GDM1 (cell line): ENCODE measurements around the gene FAM174B.

Experiments used
- DNase-seq: peaks from one replicate; lab custom pipeline; 2025; lab: John Stamatoyannopoulos, UW

The FAM174B gene

GRCh38 chr15:92638709-92639365 is 16.7 kb downstream of the FAM174B start:
- no peak for DNase-seq

DNA sequence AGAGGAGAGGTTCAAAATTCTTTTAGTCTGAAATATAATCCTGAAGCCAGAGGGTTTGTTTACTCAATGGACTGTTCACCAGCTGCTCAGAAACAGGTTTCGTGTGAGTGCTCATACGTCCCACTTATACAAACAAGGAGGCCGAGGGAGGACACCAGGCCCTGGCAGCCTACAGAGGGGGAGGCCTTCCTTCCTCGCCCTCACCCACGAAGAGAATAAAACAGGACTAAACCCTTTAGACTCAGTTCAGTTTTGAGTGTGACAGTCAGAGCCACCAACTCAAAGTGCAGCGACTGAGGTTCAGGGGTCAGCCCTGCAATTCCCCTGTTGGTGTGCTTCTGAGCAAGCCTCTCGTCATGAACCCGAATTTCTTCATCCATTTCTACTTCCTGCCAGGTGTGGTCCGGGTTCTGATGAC is 17.3 kb downstream of the FAM174B start:
- no peak for DNase-seq

DNA sequence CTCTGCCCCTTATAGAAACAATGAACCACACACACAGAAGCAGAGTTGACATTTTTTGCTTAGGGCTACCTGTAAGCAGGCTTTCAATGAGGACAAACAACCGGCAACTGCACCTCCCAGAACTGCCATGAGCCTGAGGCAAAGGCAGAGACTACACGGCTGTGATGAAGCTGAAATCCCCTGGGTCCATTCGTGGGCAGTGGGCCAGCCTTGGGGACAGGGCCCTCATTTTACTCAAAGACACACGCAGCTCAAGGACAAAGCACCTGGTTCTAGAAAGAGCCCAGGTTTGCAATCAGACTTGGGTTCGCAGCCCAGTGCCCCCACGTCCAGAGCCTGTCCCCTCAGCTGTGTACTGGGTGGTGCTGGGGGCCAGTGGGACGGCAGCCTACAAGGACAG is 17.9 kb downstream of the FAM174B start:
- DNase-seq: no peak

DNA sequence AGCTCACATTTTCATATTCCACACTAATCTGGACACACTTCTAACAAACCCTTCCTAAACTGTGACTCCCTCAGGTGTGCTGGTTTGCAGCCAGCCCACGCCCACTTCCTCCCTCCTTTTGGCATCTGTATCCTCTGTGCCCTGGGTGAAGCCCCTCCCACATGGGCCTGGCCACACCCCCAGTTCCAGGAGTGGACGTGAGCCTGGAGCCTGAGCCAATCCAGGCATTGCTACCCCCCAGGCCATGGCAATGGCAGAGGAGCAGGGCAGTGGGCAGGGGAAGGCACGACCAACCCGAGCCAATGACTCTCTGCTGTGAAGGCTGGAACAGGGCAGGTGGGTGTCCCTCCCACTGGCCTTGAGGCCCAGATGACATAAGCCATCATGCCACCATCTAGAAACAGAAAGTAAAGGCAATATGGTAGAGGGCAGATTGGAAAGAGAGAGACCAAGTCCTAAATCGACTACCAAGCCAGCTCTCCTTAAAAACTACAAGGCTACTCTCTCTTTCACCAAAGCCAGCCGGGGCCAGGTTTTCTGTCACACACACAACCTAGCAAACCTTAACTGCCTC is 18.6 kb downstream of the FAM174B start:
- no peak for DNase-seq

DNA sequence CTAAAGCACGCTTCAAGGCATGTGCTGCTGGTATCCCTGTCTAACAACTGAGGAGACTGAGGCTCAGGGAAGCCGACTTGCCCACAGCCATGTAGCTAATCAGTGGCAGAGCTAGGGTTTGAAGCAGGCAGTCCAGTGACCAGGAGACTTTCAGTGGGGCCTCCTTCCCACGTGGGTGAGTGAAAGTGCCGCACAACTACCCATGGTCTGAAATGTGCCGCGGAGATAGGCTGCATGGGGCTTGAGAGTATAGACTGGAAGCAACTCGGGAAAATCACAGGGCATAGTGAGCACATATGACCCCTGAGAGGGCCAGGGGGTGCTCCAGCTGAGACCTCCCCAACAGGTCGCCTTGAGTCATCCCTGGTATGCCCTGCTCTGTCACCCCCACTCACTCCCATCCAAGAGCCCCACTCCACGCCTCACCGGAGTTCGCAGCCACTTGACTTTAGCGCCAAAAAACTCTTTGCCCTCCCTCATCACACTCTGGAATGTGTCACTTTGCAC is 19.1 kb downstream of the FAM174B start:
- no peak for DNase-seq

DNA sequence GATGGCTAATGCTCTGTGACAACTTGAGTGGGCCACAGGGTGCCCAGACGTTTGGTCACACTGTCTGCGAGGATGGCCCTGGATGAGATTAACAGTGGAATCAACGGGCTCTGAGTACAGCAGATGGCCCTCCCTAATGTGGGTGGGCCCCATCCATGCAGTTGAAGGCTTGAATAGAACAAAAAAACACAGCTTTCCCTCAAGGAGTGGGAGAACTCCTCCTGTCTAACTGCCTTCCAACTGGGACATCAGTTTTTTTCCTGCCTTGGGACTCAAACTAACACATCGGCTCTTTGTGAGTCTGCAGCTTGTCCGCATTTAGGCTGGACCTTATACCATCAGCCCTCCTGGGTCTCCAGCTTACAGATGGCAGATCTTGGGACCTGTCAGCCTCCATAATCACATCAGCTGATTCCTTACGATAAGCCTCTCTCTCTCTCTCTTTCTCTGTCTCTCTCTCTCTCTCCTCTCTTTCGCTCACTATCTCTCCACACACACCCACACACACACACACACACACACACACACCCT is 20.8 kb downstream of the FAM174B start:
- DNase-seq: no peak

DNA sequence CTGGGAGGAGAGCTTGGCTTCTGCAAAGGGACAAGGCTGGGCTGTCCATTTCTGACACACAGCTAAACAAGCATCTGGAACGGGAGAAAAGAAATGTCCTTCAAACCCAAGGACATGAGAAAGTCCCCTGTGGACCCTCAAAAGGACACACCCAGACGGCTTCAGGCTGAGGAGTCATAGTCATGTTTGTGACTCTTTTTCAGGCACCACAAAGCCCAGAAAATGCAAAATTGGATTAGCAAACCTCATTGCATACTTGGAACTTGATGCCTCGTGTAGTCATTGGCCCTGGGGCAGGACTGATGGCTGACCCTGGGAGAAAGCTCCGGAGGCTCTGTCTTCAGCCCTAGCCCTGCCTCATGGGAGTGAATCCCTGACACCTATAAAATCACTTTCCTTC is 21.5 kb downstream of the FAM174B start:
- no peak for DNase-seq

- no peak for DNase-seq
These were observed 22.2 kb downstream of the FAM174B start for GRCh38 chr15:92633418-92633817.

- DNase-seq: no peak
These were observed 22.6 kb downstream of the FAM174B start for GRCh38 chr15:92633001-92633400.

DNA sequence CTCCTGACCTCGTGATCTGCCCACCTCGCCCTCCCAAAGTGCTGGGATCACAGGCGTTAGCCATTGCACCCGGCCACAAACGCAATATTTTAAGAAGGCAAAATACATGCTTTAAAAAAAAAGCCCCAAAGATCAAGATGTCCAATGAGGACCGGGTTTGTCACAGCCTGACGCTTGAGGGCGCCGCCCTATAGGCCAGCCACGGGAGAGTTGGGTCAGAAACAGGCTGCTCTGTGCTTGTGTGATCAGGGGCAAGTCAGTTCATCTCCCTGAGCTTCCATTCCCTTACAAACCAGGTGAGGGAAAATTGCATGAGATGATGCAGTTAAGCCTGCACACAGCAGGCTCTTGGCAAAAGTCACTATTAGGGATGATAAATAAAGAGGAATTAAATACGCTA is 23.9 kb downstream of the FAM174B start:
- no peak for DNase-seq

DNA sequence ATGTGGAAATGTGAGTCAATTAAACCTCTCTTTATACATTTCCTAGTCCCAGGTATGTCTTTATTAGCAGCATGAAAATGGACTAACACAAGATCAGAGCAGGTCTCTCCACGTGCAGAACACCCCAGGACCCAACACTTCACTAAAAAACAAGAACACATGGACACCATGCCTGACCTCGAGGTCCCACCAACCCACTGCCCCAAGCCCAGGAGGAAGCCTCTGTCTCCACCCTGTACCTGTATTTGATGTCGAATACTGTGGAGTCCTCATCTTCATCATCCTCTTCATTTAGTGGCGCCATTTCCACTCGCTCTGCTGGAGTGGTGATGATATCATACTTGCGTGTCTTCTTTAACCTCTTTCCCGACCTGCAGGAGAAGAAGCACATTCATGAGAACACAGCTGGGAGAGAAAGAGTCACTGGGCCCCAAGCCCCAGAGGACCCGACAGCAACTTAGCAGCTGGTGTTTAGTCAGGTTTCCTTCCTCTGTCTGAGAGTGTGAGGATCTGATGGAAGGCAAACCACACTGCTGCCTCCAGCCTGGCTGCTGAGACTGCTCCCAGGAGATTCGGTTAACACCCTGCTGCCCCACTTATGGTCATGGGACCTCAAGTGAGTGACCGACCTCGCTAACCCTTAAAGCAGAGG is 25.5 kb downstream of the FAM174B start:
- DNase-seq: no peak

GRCh38 chr15:92629276-92629974 is 26.1 kb downstream of the FAM174B start:
- DNase-seq: no peak

DNA sequence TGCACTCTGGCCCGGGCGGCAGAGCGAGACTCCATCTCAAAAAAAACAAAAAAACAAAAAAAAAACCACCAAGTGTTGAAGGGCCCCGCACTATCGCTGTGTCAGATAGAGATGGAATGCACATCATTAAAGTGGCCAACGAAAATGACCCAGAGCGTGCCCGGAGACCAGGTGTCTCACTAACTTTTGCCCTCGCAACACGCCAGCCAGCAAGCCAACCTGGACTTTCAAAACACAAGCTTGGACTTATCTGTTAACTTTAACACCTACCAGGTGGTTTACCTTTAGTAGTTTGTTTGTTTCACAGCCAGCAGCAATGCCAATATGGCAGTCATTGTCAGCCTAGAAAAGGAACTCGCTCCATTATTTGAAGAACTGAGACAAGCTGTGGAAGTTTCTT is 28.6 kb downstream of the FAM174B start:
- DNase-seq: no peak

DNA sequence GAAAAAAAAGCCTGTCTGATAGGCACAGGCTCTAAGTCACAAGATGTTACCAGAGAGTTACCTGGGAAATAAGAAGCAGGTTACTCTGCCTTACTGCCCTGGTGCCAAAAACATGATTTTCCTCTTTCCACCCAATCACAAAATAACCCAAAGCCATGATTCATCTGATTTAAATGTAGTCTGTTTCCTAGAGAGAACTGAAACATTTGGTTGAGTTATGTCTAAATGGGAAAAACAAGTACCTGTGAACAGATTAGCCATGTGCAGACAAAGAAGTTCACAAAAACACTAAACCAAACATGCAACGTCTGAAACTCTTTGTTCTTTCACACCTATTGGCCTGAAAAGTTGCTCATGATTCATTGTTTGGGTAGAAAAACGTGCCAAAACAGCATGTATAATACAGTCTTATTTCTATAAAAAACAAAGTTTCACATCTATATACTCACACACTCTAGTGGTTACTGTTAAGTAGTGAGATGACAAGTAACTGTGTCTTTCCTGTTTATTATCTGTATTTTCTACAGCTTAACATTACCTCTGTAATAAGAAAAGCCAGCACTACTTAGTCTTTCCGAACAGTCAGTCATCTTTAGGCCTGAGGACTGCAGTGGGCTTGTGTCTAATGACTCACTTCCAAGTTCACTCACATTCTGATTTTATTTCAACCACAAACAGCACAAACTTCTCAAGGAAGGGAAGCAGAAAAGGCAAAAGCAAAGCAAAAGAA is 30.2 kb downstream of the FAM174B start:
- no peak for DNase-seq

- DNase-seq: no peak
These were observed 31.1 kb downstream of the FAM174B start for GRCh38 chr15:92624401-92624991.

GRCh38 chr15:92623435-92623834 is 32.1 kb downstream of the FAM174B start:
- DNase-seq: no peak

DNA sequence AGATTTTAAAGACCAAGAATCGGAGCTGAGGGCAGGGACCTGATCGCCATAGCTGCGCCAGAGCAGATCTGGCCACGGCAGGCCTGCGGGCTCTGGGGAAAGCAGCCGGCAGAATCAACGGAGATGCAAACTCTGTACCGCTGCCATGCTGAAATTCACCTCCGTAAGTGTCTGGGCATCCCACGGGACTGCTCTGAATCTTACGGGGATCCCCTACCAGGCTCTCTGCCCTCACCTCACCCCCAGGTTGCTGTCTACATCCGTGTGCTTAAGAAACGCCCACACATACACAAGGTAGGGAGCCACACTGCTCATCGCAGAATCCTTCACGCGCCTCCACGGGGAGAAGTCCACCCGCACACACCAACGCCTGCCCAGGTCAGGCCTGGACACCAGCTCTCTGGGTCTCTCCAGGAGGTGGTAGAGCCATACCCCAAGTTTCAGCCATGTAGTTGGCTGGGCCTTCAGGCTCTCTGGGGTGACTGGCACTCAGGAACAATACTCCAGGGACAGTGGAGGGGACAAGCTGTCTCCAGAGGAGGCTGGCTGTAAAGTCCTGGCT is 33.5 kb downstream of the FAM174B start:
- no peak for DNase-seq

GRCh38 chr15:92620991-92621390 is 34.6 kb downstream of the FAM174B start:
- DNase-seq: no peak

GRCh38 chr15:92619145-92620101 is 36.2 kb downstream of the FAM174B start:
- no peak for DNase-seq
